Embryonic facial prominence (tissue), 1 donor: ENCODE measurements around the gene TIRAP.

Source experiments
- DNase-seq: peaks from one replicate; pipeline ENCODE4 v3.0.0-alpha.2; 2016; ENCODE audit errors: extremely low spot score

The TIRAP gene

GRCh38 chr11:126341760-126342161 lies 58.9 kb downstream of the TIRAP start:
- DNase-seq = no peak

- no peak for DNase-seq
These were observed 60.2 kb downstream of the TIRAP start for GRCh38 chr11:126343051-126343450.
